GM18519 (cell line): ENCODE results near the gene HOXC5.

Experiments used
- ATAC-seq: cut with Tn5 transposase; IDR thresholded peaks from one replicate; pipeline ENCODE4 v1.9.1; 2021; ENCODE audit warnings: mild to moderate bottlenecking, moderate library complexity; ENCODE audit not compliant: unreplicated experiment, low FRiP score

Gene HOXC5

GRCh38 chr12:53995378-53996239 lies 37.2 kb upstream of the HOXC5 start:
- no peak for ATAC-seq

- ATAC-seq: no peak
Observed at GRCh38 chr12:53996240-53997203, 36.3 kb upstream of the HOXC5 start.

- ATAC-seq: no peak
Observed at GRCh38 chr12:53997204-53998109, 35.4 kb upstream of the HOXC5 start.

- no peak for ATAC-seq
Observed at GRCh38 chr12:53998110-53998899, 34.5 kb upstream of the HOXC5 start.

- ATAC-seq: no peak
Observed at GRCh38 chr12:53998900-53999236, 34.0 kb upstream of the HOXC5 start.

GRCh38 chr12:53999559-54000115 lies 33.2 kb upstream of the HOXC5 start:
- ATAC-seq: no peak

GRCh38 chr12:54000116-54001114 lies 32.4 kb upstream of the HOXC5 start, which contains the start of gene HOXC9:
Gene HOXC9, plus strand, starts transcription at chr12:54000161. Its CDS starts 28 bp downstream, at chr12:54000189.
- ATAC-seq: no peak

GRCh38 chr12:54001283-54002187 lies 31.3 kb upstream of the HOXC5 start:
- no peak for ATAC-seq

- ATAC-seq: no peak
Observed at GRCh38 chr12:54002278-54002914, 30.5 kb upstream of the HOXC5 start.

- ATAC-seq: no peak
Observed at GRCh38 chr12:54002915-54003389, 29.9 kb upstream of the HOXC5 start.

- ATAC-seq: no peak
Observed at GRCh38 chr12:54003625-54004024, 29.2 kb upstream of the HOXC5 start.

GRCh38 chr12:54004063-54004840 lies 28.6 kb upstream of the HOXC5 start:
- no peak for ATAC-seq

- no peak for ATAC-seq
Observed at GRCh38 chr12:54004841-54005530, 27.9 kb upstream of the HOXC5 start.

- ATAC-seq: no peak
Observed at GRCh38 chr12:54005531-54005852, 27.4 kb upstream of the HOXC5 start.

GRCh38 chr12:54005853-54006558 lies 26.8 kb upstream of the HOXC5 start:
- no peak for ATAC-seq
